HCT116 (cell line): Measurements from ENCODE around the gene PARVB. TPM values are rescaled to one million over a fixed set of nuclear protein-coding genes. Genes with fewer than 3 reads are reported as not detected.

Experiments
- ATAC-seq: fragments of 200-7000 bp; cut with Tn5 transposase; 2 replicates; pipeline ENCODE4 v1.9.1; 2020; ENCODE audit warnings: mild to moderate bottlenecking, moderate library complexity
- BruUV-seq: library from RNA; stranded (reverse); fragments of 400-500 nt; replicated peaks from 2 replicates; lab custom pipeline; 2021; lab: Mats Ljungman, UMichigan
- CTCF ChIA-PET: fragments of 300-600 bp; sonication (Branson Sonifier 250); formaldehyde crosslinking; loops from one replicate; lab custom pipeline; 2021; ENCODE audit warnings: antibody characterized with exemption; lab: Charles Lee
- POLR2A ChIA-PET: fragments of 300-600, 350-600 bp; sonication (Branson Sonifier 250); formaldehyde crosslinking; loops from one replicate; lab custom pipeline; 2021; ENCODE audit warnings: antibody characterized with exemption; lab: Charles Lee
- RAD21 ChIA-PET, 2 experiments: fragments of 300-600 bp; sonication (Branson Sonifier 250); formaldehyde crosslinking; loops; one replicate each; lab custom pipeline; 2023; ENCODE audit warnings: low total read pairs in 2 of 2; ENCODE audit not compliant: uncharacterized antibody in 2 of 2, unreplicated experiment in 2 of 2, low non-redundant PET in 1 of 2; lab: Charles Lee
- DNase-seq: peaks from one replicate; pipeline ENCODE4 v3.0.0-alpha.2; 2010; ENCODE audit warnings: low read depth, low spot score
- H2AFZ ChIP-seq: fragments of 200-600 bp; shearing (Covaris generic), sonication (generic); 2 replicates; pipeline ENCODE4 v1.6.1; 2017; ENCODE audit warnings: low read depth, mixed run types, mixed read lengths, antibody characterized with exemption, low read length; ENCODE audit not compliant: poor library complexity, severe bottlenecking
- H3K27ac ChIP-seq: 2 replicates; pipeline ENCODE4 v1.5.1; 2012; ENCODE audit warnings: low read depth, low read length
- H3K27me3 ChIP-seq: fragments of 200-600 bp; sonication (generic); 2 replicates; pipeline ENCODE4 v1.6.1; 2016; ENCODE audit warnings: mixed run types, low read length, mixed read lengths; ENCODE audit not compliant: insufficient read depth
- H3K36me3 ChIP-seq, 2 experiments: fragments of 200-500 bp in 1 of 2; fragments of 200-600 bp in 1 of 2; sonication (Bioruptor generic) in 1 of 2; sonication (generic) in 1 of 2; 2 replicates each; pipeline versions ENCODE4 v1.5.1 to v1.6.1; 2014 to 2016; ENCODE audit warnings: low read length in 2 of 2, inconsistent platforms in 1 of 2, mixed read lengths in 1 of 2, mixed run types in 1 of 2; ENCODE audit not compliant: insufficient read depth in 2 of 2, control insufficient read depth in 1 of 2
- H3K4me1 ChIP-seq, 2 experiments: fragments of 200-600 bp in 1 of 2; sonication (generic) in 1 of 2; 2 replicates each; pipeline versions ENCODE4 v1.5.1 to v1.6.1; 2012 to 2017; ENCODE audit warnings: low read length in 2 of 2, inconsistent platforms in 1 of 2, mild to moderate bottlenecking in 1 of 2, mixed read lengths in 1 of 2, mixed run types in 1 of 2, moderate library complexity in 1 of 2; ENCODE audit not compliant: insufficient read depth in 2 of 2, control insufficient read depth in 1 of 2
- H3K4me2 ChIP-seq: fragments of 200-600 bp; sonication (generic); 2 replicates; pipeline ENCODE4 v1.6.1; 2017; ENCODE audit warnings: mixed run types, low read length, mixed read lengths
- H3K4me3 ChIP-seq, 2 experiments: fragments of 200-600 bp in 1 of 2; sonication (generic) in 1 of 2; replicated peaks in 1 of 2; 2 replicates each; pipeline ENCODE4 v1.5.1; 2011 to 2016; ENCODE audit warnings: low read length in 2 of 2, control low read depth in 1 of 2, low read depth in 1 of 2, mild to moderate bottlenecking in 1 of 2, mixed read lengths in 1 of 2, mixed run types in 1 of 2
- H3K79me2 ChIP-seq: fragments of 200-600 bp; sonication (generic); 2 replicates; pipeline ENCODE4 v1.6.1; 2017; ENCODE audit warnings: mild to moderate bottlenecking, mixed run types, low read length, moderate library complexity, mixed read lengths; ENCODE audit not compliant: insufficient read depth
- H3K9ac ChIP-seq: fragments of 200-600 bp; sonication (generic); 2 replicates; pipeline ENCODE4 v1.6.1; 2016; ENCODE audit warnings: low read length, mixed read lengths
- H3K9me2 ChIP-seq: fragments of 200-600 bp; sonication (generic), shearing (Covaris generic); 2 replicates; pipeline ENCODE4 v1.6.1; 2017; ENCODE audit warnings: mixed run types, mild to moderate bottlenecking, moderate library complexity; ENCODE audit not compliant: insufficient read depth
- H3K9me3 ChIP-seq, 2 experiments: fragments of 200-500 bp in 1 of 2; fragments of 200-600 bp in 1 of 2; sonication (Bioruptor generic) in 1 of 2; sonication (generic) in 1 of 2; 2 replicates each; pipeline ENCODE4 v1.6.1; 2014 to 2017; ENCODE audit warnings: low read length in 2 of 2, mixed read lengths in 2 of 2, inconsistent platforms in 1 of 2, low read depth in 1 of 2, mild to moderate bottlenecking in 1 of 2, mixed run types in 1 of 2, moderate library complexity in 1 of 2; ENCODE audit not compliant: control insufficient read depth in 1 of 2, insufficient read depth in 1 of 2
- H4K20me1 ChIP-seq: fragments of 200-600 bp; sonication (generic), shearing (Covaris generic); 2 replicates; pipeline ENCODE4 v1.6.1; 2017; ENCODE audit warnings: mixed run types, mild to moderate bottlenecking, moderate library complexity; ENCODE audit not compliant: insufficient read depth
- EZH2 ChIP-seq: fragments of 200-600 bp; sonication (generic); IDR thresholded peaks from 2 replicates; pipeline ENCODE4 v1.6.1; 2017; ENCODE audit warnings: antibody characterized with exemption, mixed run types
- JUND ChIP-seq: IDR thresholded peaks from 2 replicates; pipeline ENCODE4 v1.6.1; 2012
- RAD21 ChIP-seq: IDR thresholded peaks from 2 replicates; pipeline ENCODE4 v1.6.1; 2012; ENCODE audit warnings: low read depth, mild to moderate bottlenecking
- SP1 ChIP-seq: IDR thresholded peaks from 2 replicates; pipeline ENCODE4 v1.6.1; 2012; ENCODE audit warnings: low read depth
- intact Hi-C: fragments of 100-400 bp; cut with micrococcal nuclease; formaldehyde crosslinking; loops from 2 replicates; pipeline ENCODE4 v1.10.0; 2022
- total RNA-seq: library from RNA; stranded (reverse); gene quantifications from one replicate; pipeline ENCODE4 v1.2.1, GENCODE V29; 2021; ENCODE audit not compliant: unreplicated experiment
- TF ChIP-seq, protein P1 (sequence below), 3 experiments: fragments of 200-600 bp in 1 of 3; sonication (generic) in 1 of 3; IDR thresholded peaks in 2 of 3; conservative IDR thresholded peaks in 1 of 3; 2 replicates each; pipeline ENCODE4 v1.5.1; 2012 to 2017; ENCODE audit warnings: low read depth in 2 of 3, low read length in 2 of 3, antibody characterized with exemption in 1 of 3, borderline replicate concordance in 1 of 3, control low read depth in 1 of 3, mild to moderate bottlenecking in 1 of 3, mixed read lengths in 1 of 3, mixed run types in 1 of 3, moderate library complexity in 1 of 3; ENCODE audit not compliant: insufficient read depth in 1 of 3

PARVB gene
- total RNA-seq, 1 experiment from 2014 or later, result 21.4 TPM

DNA sequence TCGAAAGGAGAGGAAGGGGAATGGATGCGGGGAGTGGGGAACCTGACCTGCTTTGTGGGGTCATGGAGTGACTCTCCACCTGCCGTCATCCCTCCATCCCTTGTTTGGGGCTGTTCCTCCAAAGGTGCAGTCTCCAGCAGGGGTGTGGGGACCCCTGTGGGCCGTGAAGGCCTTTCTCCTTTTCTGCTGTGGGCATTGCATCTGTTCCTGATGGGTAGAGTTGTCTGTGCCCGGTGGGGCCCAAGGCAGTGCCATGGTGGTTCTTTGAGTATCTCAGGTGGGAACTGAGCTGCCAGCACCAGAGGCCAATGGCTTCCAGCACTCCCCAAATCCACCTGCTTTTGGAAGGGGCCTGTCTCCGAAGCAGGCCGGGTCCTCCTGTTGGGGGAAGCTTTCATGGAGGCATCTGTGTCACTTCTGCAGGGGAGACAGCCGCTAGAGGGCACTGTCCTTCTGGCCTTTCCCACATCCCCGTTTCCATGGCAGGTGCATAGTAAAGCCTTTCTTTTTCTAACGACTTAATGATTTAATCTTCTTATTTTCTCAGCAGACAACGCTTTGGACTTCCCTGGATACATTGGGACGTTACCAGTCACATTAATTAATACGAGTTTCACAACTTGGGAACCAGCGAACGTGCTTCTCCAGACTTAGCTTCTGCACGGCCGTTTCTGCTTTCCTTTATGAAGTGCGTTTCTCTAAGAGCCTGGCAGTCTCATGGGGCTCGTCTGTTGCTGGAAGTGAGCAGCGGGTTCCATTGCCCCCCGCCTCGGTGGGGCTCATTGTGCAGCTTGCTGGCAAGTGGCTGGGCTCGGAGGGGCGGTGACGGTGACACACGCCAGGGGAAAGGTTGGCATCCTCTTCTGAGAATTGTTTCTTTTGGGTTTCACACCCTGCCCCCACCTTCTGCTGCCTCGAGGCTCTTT lies 57.1 kb downstream of the PARVB start:
- no peak overlapping the region for H2AFZ ChIP-seq
- ChIA-PET RAD21 (no interaction called here), CTCF (interaction anchor here (0.8 to 1.5 kb wide), 8 partner anchors 10 to 604 kb away, joined by 3 to 8 read pairs (median 4); no protein-coding TSS in a partner anchor), POLR2A (no interaction called here)
- no TSS peak for BruUV-seq
- no peaks in the 10 kb centered on the region for H4K20me1 ChIP-seq
- no peaks in the 10 kb centered on the region for H3K9me2 ChIP-seq
- H3K27me3 ChIP-seq, result no peaks in the 10 kb centered on the region
- no peaks in the 10 kb centered on the region; a peak in 1 of 4 replicates for H3K4me1 ChIP-seq
- no peak overlapping the region for H3K4me2 ChIP-seq
- H3K79me2 ChIP-seq, result no peaks in the 10 kb centered on the region
- no peak for TF ChIP-seq JUND
- no peak for TF ChIP-seq EZH2
- TF ChIP-seq RAD21, result peak; percentile 66
- no peak for TF ChIP-seq SP1
- TF ChIP-seq, protein P1, sequence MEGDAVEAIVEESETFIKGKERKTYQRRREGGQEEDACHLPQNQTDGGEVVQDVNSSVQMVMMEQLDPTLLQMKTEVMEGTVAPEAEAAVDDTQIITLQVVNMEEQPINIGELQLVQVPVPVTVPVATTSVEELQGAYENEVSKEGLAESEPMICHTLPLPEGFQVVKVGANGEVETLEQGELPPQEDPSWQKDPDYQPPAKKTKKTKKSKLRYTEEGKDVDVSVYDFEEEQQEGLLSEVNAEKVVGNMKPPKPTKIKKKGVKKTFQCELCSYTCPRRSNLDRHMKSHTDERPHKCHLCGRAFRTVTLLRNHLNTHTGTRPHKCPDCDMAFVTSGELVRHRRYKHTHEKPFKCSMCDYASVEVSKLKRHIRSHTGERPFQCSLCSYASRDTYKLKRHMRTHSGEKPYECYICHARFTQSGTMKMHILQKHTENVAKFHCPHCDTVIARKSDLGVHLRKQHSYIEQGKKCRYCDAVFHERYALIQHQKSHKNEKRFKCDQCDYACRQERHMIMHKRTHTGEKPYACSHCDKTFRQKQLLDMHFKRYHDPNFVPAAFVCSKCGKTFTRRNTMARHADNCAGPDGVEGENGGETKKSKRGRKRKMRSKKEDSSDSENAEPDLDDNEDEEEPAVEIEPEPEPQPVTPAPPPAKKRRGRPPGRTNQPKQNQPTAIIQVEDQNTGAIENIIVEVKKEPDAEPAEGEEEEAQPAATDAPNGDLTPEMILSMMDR (IDR thresholded peaks at IDR 0.05 in 2 of 3, conservative IDR thresholded peaks at IDR 0.05 in 1 of 3; ENCODE audit: borderline replicate concordance in 1 of 3, insufficient read depth in 1 of 3, low read depth in 2 of 3, low read length in 2 of 3), result peak; percentile 46 to 93 (median 91); a peak in 5 of 6 replicates
- no peak overlapping the region for H3K9ac ChIP-seq
- no peaks in the 10 kb centered on the region for H3K36me3 ChIP-seq
- intact Hi-C loops, result loop anchor here (2.0 to 10.0 kb wide), 2 partner anchors 196 to 542 kb away; no protein-coding TSS in a partner anchor
- no peak overlapping the region for H3K4me3 ChIP-seq
- no peak overlapping the region for H3K27ac ChIP-seq
- H3K9me3 ChIP-seq, result no peaks in the 10 kb centered on the region
- DNase-seq (peak; percentile 29), ATAC-seq (peak; percentile 77)
